K562 (cell line): Measurements from ENCODE around the gene TMPRSS5. TPM values are rescaled to one million over a fixed set of nuclear protein-coding genes. Genes with fewer than 3 reads are reported as not detected.

Source experiments
- BRD9 ChIP-seq: fragments of 450-650 bp; IDR thresholded peaks from 2 replicates; pipeline ENCODE4 v1.6.1; 2018; ENCODE audit warnings: low read depth; ENCODE audit not compliant: partially characterized antibody
- CHD7 ChIP-seq: fragments of 200-600 bp; sonication (generic); IDR thresholded peaks from one replicate; pipeline ENCODE4 v1.6.1; 2012; ENCODE audit warnings: mild to moderate bottlenecking, low read depth, low read length, inconsistent platforms
- ELF1 ChIP-seq: fragments of 200-800 bp; sonication (Bioruptor generic); IDR thresholded peaks from 2 replicates; pipeline ENCODE4 v1.6.1; 2016; ENCODE audit warnings: missing genetic modification characterization, missing compliant biosample characterization
- KLF6 ChIP-seq: fragments of 250-450 bp; sonication (Bioruptor Pico); IDR thresholded peaks from 2 replicates; pipeline ENCODE4 v1.4.0; 2020; ENCODE audit warnings: mild to moderate bottlenecking, moderate library complexity, borderline replicate concordance
- NR4A1 ChIP-seq, 2 experiments: fragments of 250-450 bp in 1 of 2; fragments of 450-650 bp in 1 of 2; sonication (Bioruptor Pico) in 1 of 2; IDR thresholded peaks; 2 replicates each; pipeline versions ENCODE4 v1.4.0 to v1.6.1; 2016 to 2020; ENCODE audit warnings: mild to moderate bottlenecking in 2 of 2, missing compliant biosample characterization in 1 of 2, missing genetic modification characterization in 1 of 2, moderate library complexity in 1 of 2
- RBM39 ChIP-seq: fragments of 200-400 bp; formaldehyde crosslinking; optimal IDR thresholded peaks from 2 replicates; pipeline ENCODE3; 2018; ENCODE audit warnings: low read depth, low read length
- SMARCA5 ChIP-seq: fragments of 450-650 bp; IDR thresholded peaks from 2 replicates; pipeline ENCODE4 v1.6.1; 2016
- STAT6 ChIP-seq: sonication (generic); formaldehyde crosslinking; IDR thresholded peaks from 2 replicates; pipeline ENCODE4 v1.8.1; 2023; ENCODE audit warnings: mild to moderate bottlenecking, missing genetic modification reagents
- ZBTB1 ChIP-seq: sonication (generic); formaldehyde crosslinking; IDR thresholded peaks from 2 replicates; pipeline ENCODE4 v1.8.1; 2023; ENCODE audit warnings: missing genetic modification reagents, low read depth, mild to moderate bottlenecking, borderline replicate concordance
- polyA plus RNA-seq, 8 experiments: library from polyadenylated mRNA; depleted of rRNA in 4 of 8; stranded (reverse) in 5 of 8; unstranded in 3 of 8; fragments of >200 nt; fragmentation: Nextera tagmentation in 2 of 8; fragmentation: Illumina TruSeq in 1 of 8; extraction: Ambion mirVana in 2 of 8; extraction: Trizol in 1 of 8; gene quantifications; 2 replicates each; pipeline versions ENCODE4 v1.2.1 to v1.2.3, GENCODE V29; 2011 to 2014; ENCODE audit warnings: inconsistent platforms in 1 of 8, missing spikeins in 1 of 8
- total RNA-seq, 7 experiments: library from RNA; depleted of rRNA in 6 of 7; stranded (reverse); fragments of >200 nt in 6 of 7; fragmentation: Illumina TruSeq in 2 of 7; extraction: Trizol in 2 of 7; gene quantifications; 2 replicates each; pipeline versions ENCODE4 v1.2.1 to v1.2.3, GENCODE V29; 2011 to 2021; ENCODE audit warnings: low replicate concordance in 1 of 7

TMPRSS5 gene
- total and polyA plus RNA-seq, 9 of the 15 experiments (the other 6 are each of a cell fraction or from before 2014, with no cell fraction given), result 0.07 to 0.49 (median 0.17) TPM; not detected in 1

GRCh38 chr11:113695207-113695606 lies 10.9 kb downstream of the TMPRSS5 start (continued):
- TF ChIP-seq CHD7, result no peak
- no peak for TF ChIP-seq KLF6 (CRISPR knock-in tag)
- no peak for TF ChIP-seq RBM39
- TF ChIP-seq BRD9, result no peak
- no peak for TF ChIP-seq NR4A1 (CRISPR knock-in tag; IDR thresholded peaks at IDR 0.05)
- TF ChIP-seq NR4A1 (tag; IDR thresholded peaks at IDR 0.05), result no peak
- no peak for TF ChIP-seq ZBTB1
- no peak for TF ChIP-seq STAT6
- TF ChIP-seq SMARCA5, result no peak
- TF ChIP-seq ELF1 (tag), result no peak
